SU-DHL-6 (cell line): ENCODE measurements around the gene CNTN5.

ENCODE experiments used
- H2AFZ ChIP-seq: fragments of 200-600 bp; sonication (generic); 2 replicates; pipeline ENCODE4 v1.6.1; 2014; ENCODE audit warnings: low read depth, mild to moderate bottlenecking, moderate library complexity, mixed read lengths, antibody characterized with exemption, low read length; ENCODE audit not compliant: severe bottlenecking
- H3F3A ChIP-seq: fragments of 200-600 bp; shearing (Covaris generic); 2 replicates; pipeline ENCODE4 v1.6.0; 2016; ENCODE audit warnings: antibody characterized with exemption, mild to moderate bottlenecking; ENCODE audit not compliant: insufficient read depth
- H3K27ac ChIP-seq: fragments of 200-600 bp; sonication (generic); 2 replicates; pipeline ENCODE4 v1.5.1; 2016; ENCODE audit warnings: low read depth, mild to moderate bottlenecking, low read length, moderate library complexity, mixed read lengths
- H3K27me3 ChIP-seq: fragments of 200-600 bp; sonication (generic), shearing (Covaris generic); 2 replicates; pipeline ENCODE4 v1.6.0; 2014; ENCODE audit warnings: mild to moderate bottlenecking, low read length
- H3K36me3 ChIP-seq: fragments of 200-600 bp; sonication (generic); 2 replicates; pipeline ENCODE4 v1.6.1; 2014; ENCODE audit warnings: mild to moderate bottlenecking, low read length, mixed read lengths
- H3K4me2 ChIP-seq: fragments of 300-600, 200-600 bp; shearing (Covaris generic), sonication (generic); 2 replicates; pipeline ENCODE4 v1.6.0; 2014; ENCODE audit warnings: low read length, low read depth, mild to moderate bottlenecking; ENCODE audit not compliant: poor library complexity, severe bottlenecking
- H3K4me3 ChIP-seq: fragments of 200-600 bp; sonication (generic); 2 replicates; pipeline ENCODE4 v1.5.1; 2014; ENCODE audit warnings: antibody characterized with exemption, low read length, mild to moderate bottlenecking, mixed read lengths; ENCODE audit not compliant: insufficient read depth, poor library complexity, severe bottlenecking
- H3K79me2 ChIP-seq: fragments of 200-600 bp; sonication (generic); 2 replicates; pipeline ENCODE4 v1.6.1; 2014; ENCODE audit warnings: mild to moderate bottlenecking, low read length, moderate library complexity; ENCODE audit not compliant: insufficient read depth
- H3K9ac ChIP-seq: fragments of 200-600 bp; sonication (generic); 2 replicates; pipeline ENCODE4 v1.7.0; 2014; ENCODE audit warnings: mild to moderate bottlenecking, low read length
- H3K9me2 ChIP-seq: fragments of 200-600 bp; sonication (generic); replicated peaks from 2 replicates; pipeline ENCODE4 v1.6.1; 2014; ENCODE audit warnings: low read length; ENCODE audit not compliant: insufficient read depth
- H3K9me3 ChIP-seq: fragments of 200-600 bp; sonication (generic); 2 replicates; pipeline ENCODE4 v1.6.1; 2014; ENCODE audit warnings: low read length, mixed read lengths; ENCODE audit not compliant: insufficient read depth
- H4K20me1 ChIP-seq: fragments of 200-600 bp; sonication (generic); 2 replicates; pipeline ENCODE4 v1.6.1; 2014; ENCODE audit warnings: low read depth, mild to moderate bottlenecking, antibody characterized with exemption, low read length, moderate library complexity, mixed read lengths
- CTCF ChIP-seq: fragments of 200-600 bp; sonication (generic); IDR thresholded peaks from one replicate; pipeline ENCODE4 v1.5.1; 2017; ENCODE audit warnings: antibody characterized with exemption, mild to moderate bottlenecking, low read length, moderate library complexity; ENCODE audit not compliant: insufficient read depth, poor library complexity, severe bottlenecking
- EZH2phosphoT487 ChIP-seq: fragments of 200-600 bp; sonication (generic), shearing (Covaris generic); conservative IDR thresholded peaks from 2 replicates; pipeline ENCODE4 v1.6.1; 2018; ENCODE audit warnings: mild to moderate bottlenecking, antibody characterized with exemption, low read length, moderate library complexity, mixed read lengths

Gene CNTN5

GRCh38 chr11:100133114-100133513 is 1112.4 kb downstream of the CNTN5 start:
- H3F3A ChIP-seq = no peaks in the 10 kb centered on the region
- H3K27me3 ChIP-seq = no peaks in the 10 kb centered on the region
- no peaks in the 10 kb centered on the region for H4K20me1 ChIP-seq
- TF ChIP-seq CTCF (no peak), EZH2phosphoT487 (no peak)
- H3K36me3 ChIP-seq = no peaks in the 10 kb centered on the region
- H3K4me2 ChIP-seq = no peak overlapping the region
- H3K79me2 ChIP-seq = no peaks in the 10 kb centered on the region
- no peak overlapping the region for H3K4me3 ChIP-seq
- no peak overlapping the region for H3K27ac ChIP-seq
- H2AFZ ChIP-seq = no peak overlapping the region
- H3K9me3 ChIP-seq = no peaks in the 10 kb centered on the region
- H3K9ac ChIP-seq = no peak overlapping the region
- H3K9me2 ChIP-seq = no peaks in the 10 kb centered on the region

GRCh38 chr11:100141201-100141600 is 1120.5 kb downstream of the CNTN5 start:
- H4K20me1 ChIP-seq = no peaks in the 10 kb centered on the region
- no peak overlapping the region for H3K27ac ChIP-seq
- no peaks in the 10 kb centered on the region for H3K36me3 ChIP-seq
- no peaks in the 10 kb centered on the region for H3K9me3 ChIP-seq
- no peak overlapping the region for H3K4me2 ChIP-seq
- H2AFZ ChIP-seq = no peak overlapping the region
- H3K4me3 ChIP-seq = no peak overlapping the region
- no peaks in the 10 kb centered on the region for H3K9me2 ChIP-seq
- no peaks in the 10 kb centered on the region for H3K79me2 ChIP-seq
- H3F3A ChIP-seq = no peaks in the 10 kb centered on the region
- no peaks in the 10 kb centered on the region for H3K27me3 ChIP-seq
- H3K9ac ChIP-seq = no peak overlapping the region
- no peak for TF ChIP-seq CTCF
- TF ChIP-seq EZH2phosphoT487 = no peak

DNA sequence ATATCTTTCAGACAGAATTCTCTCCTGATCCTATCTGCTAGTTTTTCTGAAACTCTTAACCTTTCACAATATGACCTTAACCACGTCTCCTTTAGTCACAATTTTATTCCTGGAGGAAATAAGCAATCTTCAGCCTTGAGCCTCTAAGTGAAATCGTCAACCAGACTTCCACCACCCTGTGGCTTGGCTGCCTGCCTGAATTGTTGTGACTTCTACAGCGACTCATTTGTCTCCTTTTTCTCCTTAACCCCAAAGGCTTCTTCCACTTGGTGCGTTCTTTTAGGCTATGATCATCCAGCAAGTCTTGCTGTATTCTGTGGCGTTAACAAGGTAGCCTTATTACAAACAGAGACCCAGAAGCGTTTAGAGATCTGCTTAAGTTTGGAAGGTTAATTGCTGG is 1131.2 kb downstream of the CNTN5 start:
- H3K9me2 ChIP-seq = no peaks in the 10 kb centered on the region
- H3F3A ChIP-seq = no peaks in the 10 kb centered on the region
- H3K27ac ChIP-seq = no peak overlapping the region
- no peak overlapping the region for H3K4me2 ChIP-seq
- H3K4me3 ChIP-seq = no peak overlapping the region
- TF ChIP-seq CTCF (no peak), EZH2phosphoT487 (no peak)
- no peaks in the 10 kb centered on the region for H4K20me1 ChIP-seq
- no peaks in the 10 kb centered on the region for H3K9me3 ChIP-seq
- no peaks in the 10 kb centered on the region for H3K79me2 ChIP-seq
- H2AFZ ChIP-seq = no peak overlapping the region
- H3K9ac ChIP-seq = no peak overlapping the region
- H3K27me3 ChIP-seq = no peaks in the 10 kb centered on the region
- no peaks in the 10 kb centered on the region for H3K36me3 ChIP-seq

GRCh38 chr11:100152766-100153165 is 1132.0 kb downstream of the CNTN5 start:
- Histone ChIP-seq H3K9ac (no peak overlapping the region), H3K27me3 (no peaks in the 10 kb centered on the region), H3K9me2 (no peaks in the 10 kb centered on the region), H3K79me2 (no peaks in the 10 kb centered on the region), H3K9me3 (no peaks in the 10 kb centered on the region), H3K4me3 (no peak overlapping the region), H3F3A (no peaks in the 10 kb centered on the region), H3K27ac (no peak overlapping the region), H2AFZ (no peak overlapping the region), H4K20me1 (no peaks in the 10 kb centered on the region), H3K36me3 (no peaks in the 10 kb centered on the region), H3K4me2 (no peak overlapping the region)
- no peak for TF ChIP-seq EZH2phosphoT487
- no peak for TF ChIP-seq CTCF
